Measurements from ENCODE around the gene PLK2.

The PLK2 gene

GRCh38 chr5:58450018-58450417, 9.9 kb downstream of the PLK2 start:
- DNase-seq (ENCODE audit: low read depth): no peak

- no peak for DNase-seq (ENCODE audit: low read depth)
Observed at GRCh38 chr5:58447226-58447625, 12.7 kb downstream of the PLK2 start.

- no peak for DNase-seq (ENCODE audit: low read depth)
Observed at GRCh38 chr5:58446024-58446423, 13.9 kb downstream of the PLK2 start.

- DNase-seq (ENCODE audit: low read depth): no peak
Observed at GRCh38 chr5:58444805-58445204, 15.1 kb downstream of the PLK2 start.

- no peak for DNase-seq (ENCODE audit: low read depth)
Observed at GRCh38 chr5:58440901-58441460, 18.9 kb downstream of the PLK2 start.

GRCh38 chr5:58439094-58439644, 20.7 kb downstream of the PLK2 start:
- no peak for DNase-seq (ENCODE audit: low read depth)

GRCh38 chr5:58437661-58438060, 22.2 kb downstream of the PLK2 start:
- no peak for DNase-seq (ENCODE audit: low read depth)

- DNase-seq (ENCODE audit: low read depth): no peak
Observed at GRCh38 chr5:58431832-58432231, 28.1 kb downstream of the PLK2 start.

GRCh38 chr5:58412932-58413331, 47.0 kb downstream of the PLK2 start:
- no peak for DNase-seq (ENCODE audit: low read depth)

GRCh38 chr5:58412081-58412480, 47.8 kb downstream of the PLK2 start:
- DNase-seq (ENCODE audit: low read depth): no peak

- DNase-seq (ENCODE audit: low read depth): no peak
Observed at GRCh38 chr5:58411372-58411771, 48.5 kb downstream of the PLK2 start.

GRCh38 chr5:58410441-58410840, 49.4 kb downstream of the PLK2 start:
- DNase-seq (ENCODE audit: low read depth): no peak

GRCh38 chr5:58407042-58407719, 52.7 kb downstream of the PLK2 start:
- DNase-seq (ENCODE audit: low read depth): no peak

GRCh38 chr5:58406394-58406793, 53.5 kb downstream of the PLK2 start:
- no peak for DNase-seq (ENCODE audit: low read depth)

GRCh38 chr5:58405175-58405574, 54.7 kb downstream of the PLK2 start:
- no peak for DNase-seq (ENCODE audit: low read depth)

GRCh38 chr5:58404734-58405133, 55.2 kb downstream of the PLK2 start:
- no peak for DNase-seq (ENCODE audit: low read depth)
